Ascending aorta (tissue), 1 donor: ENCODE results near the gene C14orf132. TPM values are rescaled to one million over a fixed set of nuclear protein-coding genes. Genes with fewer than 3 reads are reported as not detected.

Source experiments
- total RNA-seq: library from RNA; depleted of rRNA; stranded (reverse); fragments of >200 nt; gene quantifications from one replicate; pipeline ENCODE4 v1.1.0, GENCODE V29; 2016

The C14orf132 gene
- total RNA-seq, 1 donor from 2014 or later, result 23.9 TPM

Other genes starting within 250 kb of the C14orf132 start
- gene TUNAR, start 162.5 kb upstream of the C14orf132 start, total RNA-seq, result not detected
- gene BDKRB2, start 165.5 kb downstream of the C14orf132 start, total RNA-seq, result 7.9 TPM
- gene BDKRB1, start 216.8 kb downstream of the C14orf132 start, total RNA-seq, result not detected